RWPE1 (cell line): ENCODE measurements around the gene DTX1.

Experiments used
- CTCF ChIA-PET: fragments of 350-600 bp; sonication (Branson Sonifier 250); formaldehyde crosslinking; extraction: SDS; loops from one replicate; lab custom pipeline; 2021; lab: Yijun Ruan, JAX
- POLR2A ChIA-PET: fragments of 400-600 bp; formaldehyde crosslinking; extraction: SDS; loops from one replicate; lab custom pipeline; 2020; ENCODE audit warnings: antibody characterized with exemption; ENCODE audit not compliant: low non-redundant PET; lab: Yijun Ruan, JAX
- DNase-seq: peaks from one replicate; pipeline ENCODE4 v3.0.0; 2012; ENCODE audit warnings: low spot score
- H3K27ac ChIP-seq: fragments of 450-650 bp; 2 replicates; pipeline ENCODE4 v1.5.1; 2017
- TF ChIP-seq, protein P1 (sequence below): fragments of 450-650 bp; conservative IDR thresholded peaks from 2 replicates; pipeline ENCODE4 v1.5.1; 2017; ENCODE audit warnings: low read depth, mild to moderate bottlenecking

DTX1 gene

DNA sequence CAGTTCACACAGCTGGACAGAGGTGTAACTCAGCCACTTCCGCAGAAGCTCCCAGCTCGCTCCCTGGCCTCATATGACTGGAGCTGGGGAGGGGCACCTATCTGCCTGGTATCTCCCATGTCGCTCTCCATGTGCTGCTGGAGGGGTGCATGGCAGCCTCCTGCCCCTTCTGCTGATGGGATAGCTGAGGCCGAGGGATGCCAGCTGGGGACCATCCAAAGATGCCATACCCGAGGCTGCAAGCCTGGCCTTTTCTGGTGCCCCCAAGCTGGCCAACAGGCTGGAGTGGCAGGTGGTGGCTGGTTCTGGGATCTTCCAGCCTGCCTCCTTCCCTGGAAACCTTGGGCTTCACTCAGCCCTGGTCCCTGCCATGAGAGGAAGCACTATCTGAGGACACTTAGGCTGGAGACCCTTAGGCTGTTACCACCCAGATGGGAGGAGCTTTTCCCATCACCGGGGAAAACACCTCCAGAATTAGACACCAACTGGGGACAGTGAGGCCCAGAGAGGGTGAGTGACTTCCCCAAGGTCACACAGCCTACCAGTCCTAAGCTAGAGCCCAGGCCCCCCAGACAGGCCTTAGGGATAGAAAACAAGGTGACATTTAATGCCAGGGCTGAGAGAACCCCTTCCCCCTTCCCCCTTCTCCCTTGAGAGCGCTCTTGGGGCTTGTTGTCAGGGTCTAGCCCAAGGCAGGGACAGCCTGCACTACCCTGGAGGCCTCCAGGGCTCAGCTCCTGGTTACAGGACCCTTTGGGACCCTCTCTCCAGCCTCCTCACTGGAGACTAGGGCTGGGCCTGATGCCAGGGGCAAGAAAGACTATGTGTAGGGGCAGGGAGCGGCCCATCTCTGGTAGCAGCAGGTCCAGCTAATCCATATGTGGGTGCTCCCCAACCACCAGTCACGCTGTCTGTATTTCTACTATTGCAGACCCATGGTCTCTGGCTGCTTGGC lies 7.1 kb downstream of the DTX1 start:
- no peak for DNase-seq
- ChIA-PET POLR2A (no interaction called here), CTCF (interaction anchor here (0.6 kb wide), 1 partner anchor 15 kb away, joined by 4 read pairs; no protein-coding TSS in a partner anchor)
- no peak overlapping the region for H3K27ac ChIP-seq
- TF ChIP-seq, protein P1, sequence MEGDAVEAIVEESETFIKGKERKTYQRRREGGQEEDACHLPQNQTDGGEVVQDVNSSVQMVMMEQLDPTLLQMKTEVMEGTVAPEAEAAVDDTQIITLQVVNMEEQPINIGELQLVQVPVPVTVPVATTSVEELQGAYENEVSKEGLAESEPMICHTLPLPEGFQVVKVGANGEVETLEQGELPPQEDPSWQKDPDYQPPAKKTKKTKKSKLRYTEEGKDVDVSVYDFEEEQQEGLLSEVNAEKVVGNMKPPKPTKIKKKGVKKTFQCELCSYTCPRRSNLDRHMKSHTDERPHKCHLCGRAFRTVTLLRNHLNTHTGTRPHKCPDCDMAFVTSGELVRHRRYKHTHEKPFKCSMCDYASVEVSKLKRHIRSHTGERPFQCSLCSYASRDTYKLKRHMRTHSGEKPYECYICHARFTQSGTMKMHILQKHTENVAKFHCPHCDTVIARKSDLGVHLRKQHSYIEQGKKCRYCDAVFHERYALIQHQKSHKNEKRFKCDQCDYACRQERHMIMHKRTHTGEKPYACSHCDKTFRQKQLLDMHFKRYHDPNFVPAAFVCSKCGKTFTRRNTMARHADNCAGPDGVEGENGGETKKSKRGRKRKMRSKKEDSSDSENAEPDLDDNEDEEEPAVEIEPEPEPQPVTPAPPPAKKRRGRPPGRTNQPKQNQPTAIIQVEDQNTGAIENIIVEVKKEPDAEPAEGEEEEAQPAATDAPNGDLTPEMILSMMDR = no peak

DNA sequence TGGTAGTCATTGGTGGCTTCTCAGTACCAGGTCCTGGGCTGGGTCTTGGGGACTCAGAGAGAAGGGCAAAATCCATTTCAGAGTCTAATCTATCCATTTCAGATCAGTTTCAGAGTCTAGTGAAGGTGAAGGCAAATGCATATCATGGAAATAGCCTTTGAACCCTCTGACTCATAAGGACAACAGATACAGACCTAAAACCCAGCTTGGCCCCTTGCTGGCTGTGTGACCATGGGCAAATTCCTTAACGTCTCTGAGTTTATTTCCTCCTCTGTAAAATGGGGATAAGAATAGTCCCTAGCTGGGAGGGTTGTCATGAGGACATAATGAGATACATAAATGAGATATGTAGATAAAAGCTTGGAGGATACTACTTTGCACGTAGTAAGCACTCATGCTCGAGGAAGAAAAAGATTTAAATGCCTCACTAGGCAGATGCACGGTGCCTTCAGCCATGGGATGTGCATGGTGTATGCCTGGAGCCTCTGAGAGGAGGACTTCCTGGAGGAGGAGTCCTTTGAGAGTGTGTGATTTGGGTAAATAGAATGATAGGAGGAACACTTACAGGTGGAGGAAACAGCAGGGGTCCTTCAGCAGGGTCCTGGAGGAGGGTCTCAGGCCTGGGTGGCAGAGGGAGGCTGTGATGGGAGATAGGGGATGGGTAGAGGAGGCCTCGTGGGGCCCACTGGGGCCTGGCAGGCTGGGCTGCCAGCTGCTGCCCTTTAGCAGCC lies 8.0 kb downstream of the DTX1 start:
- CTCF ChIA-PET = interaction anchor here (0.5 kb wide), 1 partner anchor 203 kb away, joined by 3 read pairs; no protein-coding TSS in a partner anchor
- TF ChIP-seq, protein P1 = no peak
- no peak for DNase-seq
- POLR2A ChIA-PET = no interaction called here
- no peak overlapping the region for H3K27ac ChIP-seq

DNA sequence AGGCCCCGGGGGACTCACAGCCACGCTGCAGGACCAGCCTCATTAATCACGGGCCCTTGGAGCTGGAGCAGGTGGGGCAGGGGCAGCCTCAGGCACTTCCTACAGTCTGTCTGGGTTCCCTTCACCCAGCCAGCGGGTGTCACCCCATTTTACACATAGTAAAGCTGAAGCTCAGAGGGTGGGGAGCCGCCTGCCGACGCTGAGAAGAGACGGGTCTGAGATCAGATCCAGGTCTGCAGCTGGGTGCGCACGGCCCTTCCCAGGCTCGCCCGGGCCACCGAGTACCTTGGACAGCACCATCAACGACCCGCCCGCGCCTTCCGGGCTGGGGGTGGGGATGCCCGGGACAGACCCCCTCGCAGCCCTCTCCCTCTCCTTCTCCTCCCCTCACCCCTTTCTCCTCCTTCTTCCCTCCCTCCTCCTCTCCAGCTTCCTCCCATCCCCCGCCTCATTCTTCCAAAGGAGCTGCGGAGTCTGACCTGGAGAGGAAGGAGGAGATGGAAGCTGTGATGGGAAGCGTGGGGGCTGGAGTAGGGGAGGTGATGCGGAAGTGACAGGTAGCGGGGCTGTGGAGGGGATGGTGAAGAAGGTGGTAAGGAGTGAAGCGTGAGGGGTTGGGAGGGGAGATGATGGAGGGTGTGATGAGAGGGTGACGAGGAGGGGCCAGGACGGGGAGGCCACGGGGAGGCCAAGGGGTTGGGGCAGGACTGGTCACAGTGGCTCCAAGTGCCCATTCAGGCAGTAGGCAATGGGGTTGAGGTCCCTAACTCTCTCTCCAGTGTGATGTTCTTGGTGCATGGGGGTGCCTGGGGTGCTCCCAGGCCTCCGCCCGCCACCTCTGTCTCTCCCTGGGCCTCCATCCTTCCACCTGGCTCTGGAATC lies 8.8 kb downstream of the DTX1 start:
- TF ChIP-seq, protein P1 = no peak
- DNase-seq = peak; percentile 30
- no peak overlapping the region for H3K27ac ChIP-seq
- ChIA-PET POLR2A (interaction anchor here (0.7 kb wide), 1 partner anchor 10 kb away, joined by 4 read pairs; no protein-coding TSS in a partner anchor), CTCF (interaction anchor here (0.5 to 1.7 kb wide), 2 partner anchors 88 to 204 kb away, joined by 3 to 6 read pairs; no protein-coding TSS in a partner anchor)

DNA sequence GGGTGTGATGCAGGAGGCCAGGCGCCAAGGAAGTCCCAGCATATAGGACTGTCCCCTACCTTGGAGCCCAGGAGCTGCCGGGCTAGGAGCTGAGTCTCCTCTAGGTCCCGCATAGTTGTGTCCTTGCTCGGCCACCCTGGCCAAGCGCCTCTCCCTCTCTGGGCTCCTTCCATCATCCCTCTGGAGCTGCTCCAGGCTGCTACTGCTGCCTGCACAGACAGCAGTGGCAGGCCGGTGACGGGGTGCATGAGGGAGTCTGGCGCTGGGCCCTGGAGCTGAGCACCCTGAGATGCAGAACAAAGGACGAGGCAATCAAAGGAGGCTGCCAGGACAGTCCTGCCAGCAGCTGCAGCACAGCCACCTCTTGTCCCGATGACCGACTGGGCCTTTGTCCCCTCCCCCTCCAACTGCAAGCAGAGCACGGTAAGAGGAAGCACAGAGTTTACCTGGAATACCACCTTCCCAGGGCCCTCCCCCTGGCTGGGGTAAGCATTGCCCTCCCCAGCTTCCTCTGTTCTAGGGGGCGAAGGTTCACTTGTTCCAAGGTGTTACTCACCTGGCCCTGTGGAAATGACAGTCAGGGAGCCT lies 10.4 kb downstream of the DTX1 start:
- TF ChIP-seq, protein P1 = no peak
- CTCF ChIA-PET = interaction anchor here (0.5 to 1.7 kb wide), 3 partner anchors 18 to 800 kb away, joined by 3 to 6 read pairs (median 4); no protein-coding TSS in a partner anchor
- no peak overlapping the region for H3K27ac ChIP-seq
- POLR2A ChIA-PET = no interaction called here
- no peak for DNase-seq

DNA sequence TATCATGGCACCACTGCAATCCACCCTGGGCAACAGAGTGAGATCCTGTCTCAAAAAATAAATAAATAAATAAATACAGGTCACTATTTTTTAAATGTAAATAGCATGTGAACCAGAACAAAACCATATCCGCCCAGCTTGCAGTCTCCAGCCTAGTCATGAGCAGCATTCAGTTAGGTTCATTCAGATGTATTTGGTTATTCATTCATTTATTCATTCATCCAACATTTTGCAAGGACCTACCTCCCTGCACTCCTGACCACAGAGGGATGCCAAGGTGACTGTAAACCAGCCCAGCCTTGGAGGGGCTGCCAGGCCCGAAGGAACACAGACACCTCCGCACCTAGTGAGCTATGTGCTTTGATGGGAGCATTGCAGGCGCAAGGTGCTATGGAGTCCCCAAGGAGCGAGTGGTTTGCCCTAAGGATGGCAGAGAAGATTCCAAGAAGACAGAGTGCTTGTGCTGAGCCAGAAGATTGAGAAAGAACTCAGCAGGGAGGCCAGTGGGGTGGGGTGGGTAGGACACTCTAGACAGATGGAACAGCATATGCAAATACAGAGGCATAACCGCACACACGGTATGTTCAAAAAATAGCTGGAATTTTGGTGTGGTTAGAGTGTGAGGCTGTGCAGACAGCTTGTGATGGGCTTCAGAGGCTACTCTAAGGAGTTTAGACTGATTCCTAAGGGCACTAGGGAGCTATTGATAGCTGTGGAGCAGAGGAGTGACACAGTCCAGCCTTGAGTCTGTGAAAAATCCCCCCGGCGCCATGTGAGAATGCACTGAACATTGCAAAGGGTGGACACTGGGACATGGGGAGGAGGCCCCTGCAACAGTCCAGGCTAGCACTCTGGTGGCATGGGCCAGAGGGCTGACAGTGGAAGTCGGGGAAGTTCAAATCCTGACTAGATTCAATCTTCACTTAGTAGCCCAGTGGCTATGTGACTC lies 11.7 kb downstream of the DTX1 start:
- DNase-seq = no peak
- POLR2A ChIA-PET = no interaction called here
- no peak overlapping the region for H3K27ac ChIP-seq
- TF ChIP-seq, protein P1 = no peak
- CTCF ChIA-PET = interaction anchor here (1.2 kb wide), 1 partner anchor 20 kb away, joined by 4 read pairs; no protein-coding TSS in a partner anchor
